Stimulated activated CD8-positive, alpha-beta memory T cell treated with anti-CD3 and anti-CD28 coated beads, Interleukin-15, amount 100 ng/mL, for 48 hours (primary cell): Measurements from ENCODE around the gene EVC.
"Not testable (repeated sequence)": the region's sequence is repeated elsewhere in the genome, so short reads cannot be mapped to it uniquely, and the experiment has no call there.

ENCODE experiments used
- DNase-seq, 2 donors: peaks; one replicate each; pipeline ENCODE4 v3.0.0-alpha.2; 2020; ENCODE audit warnings: low read depth in 2 of 2

The EVC gene

GRCh38 chr4:5785806-5786680 is 75.0 kb downstream of the EVC start:
- no peak for DNase-seq

GRCh38 chr4:5787311-5787710 is 76.3 kb downstream of the EVC start:
- no peak for DNase-seq

DNA sequence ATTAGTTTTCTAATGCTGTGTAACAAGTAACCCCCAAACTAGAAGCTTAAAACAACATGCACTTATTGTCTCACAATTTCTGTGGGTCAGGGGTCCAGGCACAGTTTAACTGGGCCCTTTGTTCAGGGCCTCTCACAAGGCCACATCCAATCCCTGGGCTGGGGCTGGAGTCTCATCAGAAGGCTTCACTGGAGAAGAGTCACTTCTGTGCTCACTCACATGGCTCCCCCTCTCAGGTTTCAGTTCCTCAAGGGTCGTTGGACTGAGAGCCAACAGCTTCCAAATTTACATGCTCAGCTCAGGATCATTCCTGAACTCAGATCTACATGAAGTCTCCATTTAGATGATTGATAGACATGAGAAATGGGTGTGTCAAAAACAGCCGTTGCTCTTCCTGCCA is 77.1 kb downstream of the EVC start:
- DNase-seq, result no peak

GRCh38 chr4:5789141-5789540 is 78.1 kb downstream of the EVC start:
- no peak for DNase-seq

DNA sequence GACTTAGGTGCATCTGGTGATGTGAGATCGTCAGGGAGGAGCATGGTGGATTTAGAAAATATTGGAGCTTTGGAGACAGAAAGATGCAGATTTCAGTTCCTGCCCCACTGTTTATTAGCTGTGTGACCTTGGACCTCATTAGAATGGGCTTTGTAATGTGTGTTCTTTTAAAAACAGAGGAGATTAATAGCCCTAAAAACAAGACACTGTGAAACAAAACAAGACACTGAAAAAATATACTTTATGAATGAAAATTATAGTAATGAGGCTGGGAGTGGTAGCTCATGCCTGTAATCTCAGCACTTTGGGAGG is 79.5 kb downstream of the EVC start:
- no peak for DNase-seq

GRCh38 chr4:5791654-5792053 is 80.7 kb downstream of the EVC start:
- DNase-seq, result no peak

DNA sequence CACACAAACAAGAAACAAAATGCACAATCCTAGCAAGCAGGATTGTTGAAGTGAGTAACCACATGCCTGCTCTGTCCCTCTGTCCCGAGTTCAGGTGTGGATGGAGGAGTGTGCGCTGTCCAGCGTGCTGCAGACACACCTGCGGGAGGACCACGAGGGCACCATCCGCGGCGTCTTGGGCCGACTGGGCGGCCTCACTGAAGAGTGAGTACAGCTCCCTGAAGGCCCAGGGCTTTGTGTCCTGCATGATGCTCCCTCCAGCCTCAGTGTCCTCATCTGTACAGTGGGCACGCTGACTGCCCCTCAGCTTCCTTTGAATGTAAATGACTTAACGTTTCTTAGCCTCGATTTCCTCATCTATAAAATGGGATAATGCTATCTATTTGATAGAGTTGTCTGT is 82.5 kb downstream of the EVC start:
- no peak for DNase-seq

GRCh38 chr4:5795580-5795979 is 84.6 kb downstream of the EVC start:
- DNase-seq, result no peak

GRCh38 chr4:5796976-5797375 is 86.0 kb downstream of the EVC start:
- DNase-seq, result no peak

DNA sequence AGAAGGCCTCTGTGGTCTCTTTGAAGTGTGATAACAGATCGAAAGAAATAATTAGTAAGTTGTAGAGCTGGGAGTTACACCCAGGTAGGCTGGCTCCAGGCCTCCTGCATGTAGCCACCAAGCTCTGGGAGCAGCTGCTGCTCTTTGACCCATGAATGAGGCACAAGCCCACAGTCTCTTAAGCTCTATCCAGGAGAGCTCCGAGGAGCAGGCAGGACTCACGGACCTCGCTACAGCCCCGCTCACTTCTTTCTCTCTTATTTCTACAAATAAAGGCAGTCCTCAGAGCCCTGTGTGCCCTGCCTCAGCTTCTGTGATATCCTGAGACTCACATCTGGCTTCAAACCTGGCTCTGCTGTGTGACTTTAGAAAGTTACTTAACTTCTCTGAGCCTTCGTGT is 86.9 kb downstream of the EVC start:
- DNase-seq, result no peak

- no peak for DNase-seq
These were observed 87.5 kb downstream of the EVC start for GRCh38 chr4:5798462-5798861.

DNA sequence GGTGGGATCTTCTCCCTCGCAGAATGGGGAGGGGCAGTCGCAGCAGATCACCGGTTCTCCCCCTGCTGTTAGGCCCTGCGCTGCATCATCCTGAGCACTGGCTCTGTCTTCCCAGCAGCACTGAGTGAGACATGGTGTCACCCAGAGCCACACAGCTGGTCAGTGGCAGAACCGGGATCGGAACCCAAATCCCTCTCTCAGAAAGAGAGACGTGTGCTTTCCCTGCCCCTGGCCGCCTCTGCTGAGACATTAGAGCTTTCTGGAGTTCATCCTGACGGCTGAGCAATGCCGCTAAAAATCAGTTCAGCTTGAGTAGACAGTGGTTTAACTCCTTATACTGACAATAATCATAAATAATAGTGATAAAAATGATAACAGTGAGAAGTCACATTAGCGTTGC is 87.9 kb downstream of the EVC start:
- no peak for DNase-seq

DNA sequence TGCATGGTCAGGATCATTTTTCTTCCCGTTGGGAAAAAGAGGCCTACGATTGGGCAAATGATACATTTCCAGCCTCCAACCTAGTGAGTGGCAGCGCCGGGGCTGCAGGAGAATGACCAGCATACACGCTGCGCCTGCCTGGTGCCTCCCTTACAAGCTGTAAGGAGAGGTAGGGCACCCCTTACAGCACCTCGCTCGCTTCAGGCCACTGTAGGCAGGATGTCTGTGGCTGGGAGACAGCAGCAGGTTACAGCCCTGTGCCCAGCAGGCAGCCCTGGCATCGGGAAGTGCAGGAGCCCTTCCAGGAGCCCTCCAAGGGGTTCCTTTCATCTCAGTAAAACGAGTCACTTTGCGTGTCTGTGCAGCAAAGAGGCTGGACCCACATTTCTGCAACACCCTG is 88.4 kb downstream of the EVC start:
- no peak for DNase-seq

- DNase-seq, result no peak
These were observed 89.5 kb downstream of the EVC start for GRCh38 chr4:5800496-5800895.

DNA sequence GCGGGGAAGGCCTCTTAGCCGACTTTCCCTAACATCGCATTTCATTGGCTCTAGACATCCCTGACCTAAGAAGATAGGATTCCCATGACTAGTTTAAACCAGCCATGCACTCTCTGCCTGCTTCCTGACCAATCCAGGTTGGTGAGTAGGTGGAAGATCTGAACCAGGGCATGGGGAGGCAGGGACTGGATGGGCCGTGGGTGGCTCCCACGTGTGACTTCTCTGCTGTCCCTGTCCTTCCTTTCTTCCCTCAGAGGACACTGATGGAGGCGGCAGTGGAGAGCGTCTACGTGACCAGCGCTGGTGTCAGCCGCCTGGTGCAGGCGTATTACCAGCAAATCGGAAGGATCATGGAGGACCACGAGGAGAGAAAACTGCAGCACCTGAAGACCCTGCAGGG is 90.7 kb downstream of the EVC start:
- DNase-seq, result no peak

DNA sequence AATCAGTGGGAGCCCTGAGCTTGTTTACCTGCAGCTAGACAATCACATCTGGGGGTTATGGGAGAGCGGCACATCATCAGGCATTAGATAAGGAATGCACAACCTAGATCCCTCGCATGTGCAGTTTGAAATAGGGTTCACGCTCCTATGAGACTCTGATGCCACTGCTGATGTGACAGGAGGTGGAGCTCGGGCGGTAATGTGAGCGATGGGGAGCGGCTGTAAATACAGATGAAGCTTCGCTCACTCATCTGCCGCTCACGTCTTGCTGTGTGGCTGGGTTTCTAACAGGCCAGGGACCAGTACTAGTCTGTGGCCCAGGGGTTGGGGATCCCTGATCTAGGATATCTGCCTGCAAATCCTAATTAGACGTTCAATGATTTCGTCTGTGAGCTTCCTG is 91.6 kb downstream of the EVC start:
- DNase-seq, result no peak

DNA sequence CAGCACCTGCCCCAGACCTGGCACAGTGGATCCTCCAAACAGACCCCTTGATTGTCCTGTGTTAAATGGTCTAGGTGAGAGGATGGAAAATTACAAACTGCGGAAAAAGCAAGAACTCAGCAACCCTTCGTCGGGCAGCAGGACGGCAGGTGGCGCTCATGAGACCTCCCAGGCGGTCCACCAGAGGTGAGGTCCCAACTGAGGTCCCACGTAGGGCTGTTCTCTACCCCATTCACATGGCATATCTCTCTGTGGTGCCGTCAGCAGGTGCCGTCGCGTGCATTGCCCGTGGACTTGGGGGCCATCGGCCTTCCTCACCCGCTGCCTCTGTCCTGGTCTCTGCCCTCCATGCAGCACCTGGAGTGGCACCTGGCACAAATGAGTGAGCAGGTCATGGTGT is 93.7 kb downstream of the EVC start:
- DNase-seq, result no peak

- no peak for DNase-seq
These were observed 94.3 kb downstream of the EVC start for GRCh38 chr4:5805270-5805669.

GRCh38 chr4:5808081-5808741 is 97.2 kb downstream of the EVC start:
- DNase-seq, result no peak

- DNase-seq, result no peak
These were observed 98.3 kb downstream of the EVC start for GRCh38 chr4:5809216-5809776.

- no peak for DNase-seq
These were observed 99.2 kb downstream of the EVC start for GRCh38 chr4:5810151-5810550.

DNA sequence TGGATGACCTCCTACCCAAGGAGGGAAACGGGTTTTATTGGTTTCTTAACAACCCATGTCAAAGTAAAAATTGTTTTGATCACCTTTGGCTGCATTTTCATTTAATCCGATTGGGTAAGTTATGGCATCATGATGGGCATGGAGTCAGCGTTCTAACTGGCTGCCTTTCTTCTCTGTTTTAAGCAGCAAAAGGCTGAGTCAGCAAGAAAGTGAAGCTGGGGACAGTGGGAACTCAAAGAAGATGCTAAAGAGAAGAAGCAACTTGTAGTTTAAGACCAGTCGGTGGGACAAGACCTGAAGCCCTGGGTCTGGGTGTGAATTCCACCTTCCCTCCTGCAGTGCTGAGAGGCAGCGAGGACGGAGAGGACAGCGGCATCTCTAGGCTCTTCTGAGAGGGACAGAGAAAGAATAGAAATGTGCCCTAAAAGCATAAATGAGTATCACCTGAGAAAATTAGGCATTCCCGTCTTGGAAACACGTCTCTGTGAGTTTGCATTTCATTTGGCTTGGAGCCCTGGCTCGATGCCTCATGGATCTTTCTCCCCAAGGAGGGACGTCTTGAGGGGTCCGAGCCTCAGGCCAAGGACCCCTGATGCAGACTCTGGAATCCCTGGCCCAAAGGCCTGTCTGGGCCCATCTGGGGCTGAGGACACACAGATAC is 99.9 kb downstream of the EVC start:
- no peak for DNase-seq

GRCh38 chr4:5812057-5812456 is 101.1 kb downstream of the EVC start:
- not testable (repeated sequence) for DNase-seq
